ENCODE results near the gene EGFLAM.

Gene EGFLAM

GRCh38 chr5:38267372-38267771 lies 9.0 kb downstream of the EGFLAM start:
- DNase-seq = no peak

GRCh38 chr5:38273626-38274025 lies 15.3 kb downstream of the EGFLAM start:
- no peak for DNase-seq

GRCh38 chr5:38274370-38274769 lies 16.0 kb downstream of the EGFLAM start:
- DNase-seq = no peak

GRCh38 chr5:38284384-38284783 lies 26.0 kb downstream of the EGFLAM start:
- no peak for DNase-seq

GRCh38 chr5:38285226-38285625 lies 26.9 kb downstream of the EGFLAM start:
- DNase-seq = no peak

- no peak for DNase-seq
Observed at GRCh38 chr5:38286002-38286401, 27.6 kb downstream of the EGFLAM start.

GRCh38 chr5:38287124-38287523 lies 28.8 kb downstream of the EGFLAM start:
- DNase-seq = no peak

- no peak for DNase-seq
Observed at GRCh38 chr5:38289457-38289856, 31.1 kb downstream of the EGFLAM start.

GRCh38 chr5:38290028-38290653 lies 31.8 kb downstream of the EGFLAM start:
- no peak for DNase-seq

GRCh38 chr5:38291355-38291754 lies 33.0 kb downstream of the EGFLAM start:
- no peak for DNase-seq

GRCh38 chr5:38292228-38292627 lies 33.9 kb downstream of the EGFLAM start:
- DNase-seq = no peak

- no peak for DNase-seq
Observed at GRCh38 chr5:38295751-38296150, 37.4 kb downstream of the EGFLAM start.

- no peak for DNase-seq
Observed at GRCh38 chr5:38297830-38298608, 39.7 kb downstream of the EGFLAM start.

GRCh38 chr5:38299585-38299984 lies 41.2 kb downstream of the EGFLAM start:
- no peak for DNase-seq

- DNase-seq = no peak
Observed at GRCh38 chr5:38305148-38305547, 46.8 kb downstream of the EGFLAM start.

- no peak for DNase-seq
Observed at GRCh38 chr5:38307845-38308244, 49.5 kb downstream of the EGFLAM start.

GRCh38 chr5:38316544-38317224 lies 58.3 kb downstream of the EGFLAM start:
- no peak for DNase-seq

GRCh38 chr5:38317868-38318267 lies 59.5 kb downstream of the EGFLAM start:
- no peak for DNase-seq

- no peak for DNase-seq
Observed at GRCh38 chr5:38319491-38319890, 61.1 kb downstream of the EGFLAM start.

- DNase-seq = no peak
Observed at GRCh38 chr5:38321978-38322377, 63.6 kb downstream of the EGFLAM start.

- DNase-seq = no peak
Observed at GRCh38 chr5:38323645-38324295, 65.4 kb downstream of the EGFLAM start.

- no peak for DNase-seq
Observed at GRCh38 chr5:38329132-38329715, 70.9 kb downstream of the EGFLAM start.

- DNase-seq = no peak
Observed at GRCh38 chr5:38330207-38330606, 71.8 kb downstream of the EGFLAM start.
